ENCODE data around the gene PRELID3B.

Gene PRELID3B

DNA sequence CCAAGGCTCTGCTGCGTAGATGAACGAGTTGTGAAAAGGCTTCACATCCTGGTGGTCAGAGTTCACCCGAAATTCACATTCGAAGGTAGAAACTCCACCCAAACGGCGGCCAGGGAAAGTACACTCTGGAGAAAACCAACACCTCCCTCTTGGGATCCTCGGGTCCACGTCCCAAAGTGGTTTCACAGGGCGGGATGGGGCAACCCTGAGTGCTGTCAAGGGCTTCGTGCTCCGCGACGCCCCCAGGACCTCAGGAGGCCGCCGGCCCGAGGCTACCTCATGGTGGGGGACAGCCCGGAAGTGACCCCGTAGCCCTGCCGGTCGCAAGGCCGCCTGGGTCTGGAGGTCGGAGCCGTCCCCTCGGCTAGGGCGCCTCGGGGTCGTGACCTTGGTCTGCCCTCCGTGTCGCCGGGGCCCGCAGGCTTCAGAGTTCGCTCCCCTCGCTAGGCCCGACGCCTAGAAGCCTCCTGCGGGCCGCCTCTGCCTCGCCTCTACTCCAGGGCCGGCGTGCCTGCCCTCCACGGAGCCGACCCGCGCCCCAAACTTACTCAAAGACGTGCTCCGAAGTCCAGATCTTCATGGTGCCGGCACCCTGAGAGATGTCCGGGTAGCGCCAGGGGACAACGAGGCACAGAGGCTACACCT is at the start of gene PRELID3B:
Gene PRELID3B (minus strand): TSS at position 636 of the 645 bp plus-strand sequence. CDS start 56 bp downstream, at position 580.
- no peak for DNase-seq

- DNase-seq, result peak; percentile 87
These were observed 45.3 kb upstream of the PRELID3B start for GRCh38 chr20:59087829-59088433.

DNA sequence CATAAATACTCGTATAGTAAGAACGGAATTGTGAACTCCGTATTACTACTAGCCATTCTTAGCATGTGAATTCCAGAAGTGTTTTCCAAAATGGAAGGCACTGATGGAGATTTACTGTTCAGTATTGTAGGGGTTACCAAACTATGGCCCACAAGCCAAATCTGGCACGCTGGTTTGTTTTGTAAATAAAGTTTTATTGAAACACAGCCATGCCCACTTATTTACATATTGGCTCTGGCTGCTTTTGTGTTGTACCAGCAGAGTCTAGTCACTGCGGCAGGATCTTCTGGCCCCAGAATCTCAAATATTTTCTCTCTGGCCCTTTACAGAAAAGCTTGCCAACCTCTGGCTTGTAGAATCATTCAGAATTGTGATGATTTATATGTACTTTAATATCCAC is 44.3 kb upstream of the PRELID3B start:
- no peak for DNase-seq

- no peak for DNase-seq
These were observed 41.7 kb upstream of the PRELID3B start for GRCh38 chr20:59084041-59084850.

GRCh38 chr20:59082981-59083380 is 40.4 kb upstream of the PRELID3B start:
- DNase-seq, result no peak

DNA sequence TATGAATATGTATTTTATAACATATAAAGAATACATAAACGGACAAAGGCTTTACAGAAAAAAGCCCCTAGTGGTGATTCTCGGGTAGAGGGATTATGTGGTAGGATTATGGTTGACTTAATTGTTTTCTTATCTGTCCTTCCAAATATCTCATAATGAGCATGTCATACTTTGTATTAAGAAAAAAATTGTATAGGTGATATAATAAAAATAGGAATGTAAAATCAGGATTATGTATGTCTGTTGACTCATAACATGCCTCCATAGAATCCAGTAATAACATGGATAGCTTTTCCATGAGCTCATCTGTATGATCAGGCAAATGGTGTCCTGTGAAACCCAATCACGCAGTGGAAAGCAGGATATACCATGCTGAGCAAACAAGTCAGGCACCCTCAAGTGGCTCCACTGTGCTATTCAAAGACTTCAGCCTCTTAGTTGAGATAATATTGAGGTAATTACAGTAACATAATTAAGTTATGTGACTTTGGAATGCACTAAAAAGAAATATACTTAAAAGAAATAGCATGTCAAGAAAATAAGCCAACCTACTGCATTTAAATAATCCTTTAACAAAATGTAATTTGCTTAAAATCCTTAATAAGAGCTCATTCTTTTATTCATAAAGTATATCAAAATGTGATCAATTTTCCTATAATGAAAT is 39.6 kb upstream of the PRELID3B start:
- no peak for DNase-seq

- DNase-seq, result no peak
These were observed 38.5 kb upstream of the PRELID3B start for GRCh38 chr20:59081036-59081435.

- no peak for DNase-seq
These were observed 35.6 kb upstream of the PRELID3B start for GRCh38 chr20:59078231-59078630.

DNA sequence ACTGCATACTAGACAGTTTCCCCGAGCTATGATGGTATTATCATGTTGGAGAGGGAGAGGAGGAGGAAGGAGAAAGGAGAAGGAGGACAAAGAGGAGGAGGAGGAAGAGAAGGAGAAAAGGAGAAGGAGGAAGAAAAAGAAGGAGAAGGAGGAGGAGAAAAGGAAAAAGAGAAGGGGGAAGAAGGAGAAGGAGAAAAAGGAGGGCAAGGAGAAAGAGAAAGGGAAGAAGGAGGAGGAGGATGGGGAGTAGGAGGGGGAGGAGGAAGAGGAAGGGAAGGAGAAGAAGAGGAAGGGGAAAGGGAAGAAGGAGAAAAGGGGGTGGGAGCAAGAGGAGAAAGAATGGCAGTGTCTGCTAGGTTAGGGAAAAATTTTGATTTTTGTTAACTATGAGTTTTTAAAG is 35.1 kb upstream of the PRELID3B start:
- DNase-seq, result no peak

DNA sequence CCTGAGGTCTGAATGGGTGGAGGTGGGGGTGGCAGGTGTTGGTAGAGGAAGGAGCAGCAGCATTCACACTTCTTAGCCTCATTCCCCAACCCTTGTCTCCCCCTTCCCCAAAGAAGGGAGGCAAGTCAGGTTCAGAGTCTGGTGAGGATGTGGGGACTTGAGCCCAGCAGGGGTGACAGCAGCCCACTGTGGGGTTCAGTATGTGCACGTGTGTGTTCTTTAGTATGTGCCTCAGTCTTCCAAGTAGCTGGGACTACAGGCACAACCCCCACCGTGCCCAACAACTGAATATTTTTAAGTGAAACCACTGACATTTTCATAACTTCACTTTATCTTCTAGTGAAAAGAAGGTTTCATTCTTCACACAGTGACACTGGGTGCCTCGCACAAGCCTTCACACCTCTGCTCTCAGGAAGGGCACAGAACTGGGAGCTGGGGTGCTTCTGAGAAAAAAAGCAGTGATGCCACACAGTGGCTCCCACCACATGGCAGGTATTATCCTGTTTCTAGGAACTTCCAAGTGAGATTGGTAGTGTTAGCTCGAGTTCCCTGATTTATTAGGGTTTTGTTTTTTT is 33.4 kb upstream of the PRELID3B start:
- DNase-seq, result no peak

- no peak for DNase-seq
These were observed 31.9 kb upstream of the PRELID3B start for GRCh38 chr20:59074456-59074855.

GRCh38 chr20:59073582-59073981 is 31.0 kb upstream of the PRELID3B start:
- no peak for DNase-seq

- no peak for DNase-seq
These were observed 28.6 kb upstream of the PRELID3B start for GRCh38 chr20:59071216-59071615.

DNA sequence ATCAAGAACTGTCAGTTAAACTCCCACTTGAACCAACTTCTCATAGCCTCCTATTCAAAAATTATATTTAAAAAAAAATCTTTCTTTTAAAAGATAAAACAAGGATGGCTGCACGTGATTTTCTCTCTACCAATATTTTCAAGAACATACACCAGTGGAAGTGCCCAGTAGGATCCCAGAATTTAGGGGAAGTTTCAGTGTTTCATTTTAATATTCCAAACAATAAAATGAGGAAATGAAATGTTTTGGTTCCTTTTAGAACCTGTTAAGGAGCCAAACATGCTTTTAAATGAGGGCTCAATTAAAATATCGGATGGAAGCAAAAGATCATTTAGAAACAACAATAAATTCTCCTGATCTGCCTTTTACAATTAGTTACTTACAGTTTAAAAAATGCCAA is 26.4 kb upstream of the PRELID3B start:
- no peak for DNase-seq

GRCh38 chr20:59068534-59068933 is 25.9 kb upstream of the PRELID3B start:
- no peak for DNase-seq

GRCh38 chr20:59064214-59064722 is 21.7 kb upstream of the PRELID3B start:
- no peak for DNase-seq

GRCh38 chr20:59063358-59064213 is 21.0 kb upstream of the PRELID3B start:
- DNase-seq, result no peak

- no peak for DNase-seq
These were observed 19.5 kb upstream of the PRELID3B start for GRCh38 chr20:59062081-59062480.

DNA sequence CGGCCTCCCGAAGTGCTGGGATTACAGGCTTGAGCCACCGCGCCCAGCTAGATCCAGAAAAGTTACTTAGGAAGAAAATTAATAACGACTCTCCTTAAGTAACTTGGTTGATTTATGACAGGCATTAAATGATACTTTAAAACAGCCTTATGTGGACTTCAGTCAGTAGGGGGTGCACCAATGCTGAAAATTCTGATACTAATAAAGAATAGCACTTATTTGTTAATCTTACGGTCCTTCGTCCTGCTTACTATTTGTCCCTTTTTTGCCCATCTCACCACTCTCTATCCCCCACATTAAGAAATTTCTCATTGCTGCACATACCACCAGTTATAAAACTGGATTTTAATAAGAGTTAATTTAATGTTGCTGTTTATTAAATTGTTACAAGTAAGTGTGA is 12.7 kb upstream of the PRELID3B start:
- DNase-seq, result no peak

DNA sequence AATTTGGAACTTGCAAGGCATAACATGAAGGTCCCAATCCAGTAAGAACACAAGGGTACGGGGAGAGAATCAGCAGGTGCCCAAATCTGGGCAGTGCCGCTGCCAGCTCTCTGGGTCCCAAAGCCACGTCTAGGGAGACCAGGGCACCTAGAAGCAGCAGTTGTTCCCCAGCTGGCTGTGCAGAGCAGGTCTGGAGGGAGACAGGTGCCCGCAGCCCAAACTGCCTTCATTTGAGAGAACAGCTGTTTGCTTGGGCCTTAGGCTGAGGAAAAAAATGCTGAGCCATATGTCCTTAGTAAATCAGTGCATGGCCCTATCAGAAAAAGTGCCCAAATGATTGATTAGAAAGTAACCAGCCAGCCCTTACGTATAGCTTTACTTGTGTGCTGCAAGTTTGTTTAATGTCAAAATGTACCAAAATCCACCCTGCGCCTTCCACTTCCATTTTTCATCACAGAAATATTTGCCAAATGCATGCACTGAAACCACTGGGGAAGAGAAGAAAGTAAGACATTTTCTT is 9.1 kb upstream of the PRELID3B start:
- DNase-seq, result no peak

DNA sequence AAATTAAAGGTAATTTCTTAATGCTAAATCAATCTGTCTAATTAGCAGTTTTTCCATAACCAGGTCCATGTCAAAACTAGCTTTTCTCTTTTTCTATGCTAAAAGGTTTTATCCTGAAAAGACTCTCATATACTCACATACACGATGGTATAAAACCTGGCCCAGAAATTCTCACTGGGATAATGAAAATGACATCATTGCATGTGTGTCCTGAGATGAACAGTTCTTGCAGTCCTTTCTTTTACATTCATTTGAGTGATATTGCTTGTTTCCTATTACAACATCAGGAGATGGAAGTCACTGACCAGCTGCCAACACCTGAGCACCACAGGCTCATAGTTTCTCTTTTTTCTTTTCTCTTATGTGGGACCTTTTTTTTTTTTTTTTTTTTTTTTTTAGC is 7.9 kb upstream of the PRELID3B start:
- no peak for DNase-seq

DNA sequence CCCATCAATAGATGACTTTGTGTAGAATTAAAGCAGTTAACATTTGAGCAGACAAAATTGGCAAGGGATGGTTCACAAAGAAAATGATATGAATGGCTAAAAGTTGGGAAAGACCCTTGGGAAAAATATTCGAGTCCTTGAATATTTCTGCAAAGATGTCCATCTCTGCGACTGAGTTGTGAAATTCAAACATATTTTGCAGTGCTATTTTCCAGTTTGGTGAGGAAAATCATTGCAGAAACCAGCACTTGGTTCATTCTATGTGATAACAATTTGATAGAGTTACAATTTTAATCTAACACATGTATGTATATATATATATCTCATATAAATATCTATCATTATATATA is 6.1 kb upstream of the PRELID3B start:
- DNase-seq, result no peak

Data from stimulated activated CD4-positive, alpha-beta T cell treated with anti-CD3 and anti-CD28 coated beads, Interleukin-4, amount 100 ng/mL, for 1 hour (primary cell).